ENCODE measurements around the gene HRH3.

HRH3 gene

DNA sequence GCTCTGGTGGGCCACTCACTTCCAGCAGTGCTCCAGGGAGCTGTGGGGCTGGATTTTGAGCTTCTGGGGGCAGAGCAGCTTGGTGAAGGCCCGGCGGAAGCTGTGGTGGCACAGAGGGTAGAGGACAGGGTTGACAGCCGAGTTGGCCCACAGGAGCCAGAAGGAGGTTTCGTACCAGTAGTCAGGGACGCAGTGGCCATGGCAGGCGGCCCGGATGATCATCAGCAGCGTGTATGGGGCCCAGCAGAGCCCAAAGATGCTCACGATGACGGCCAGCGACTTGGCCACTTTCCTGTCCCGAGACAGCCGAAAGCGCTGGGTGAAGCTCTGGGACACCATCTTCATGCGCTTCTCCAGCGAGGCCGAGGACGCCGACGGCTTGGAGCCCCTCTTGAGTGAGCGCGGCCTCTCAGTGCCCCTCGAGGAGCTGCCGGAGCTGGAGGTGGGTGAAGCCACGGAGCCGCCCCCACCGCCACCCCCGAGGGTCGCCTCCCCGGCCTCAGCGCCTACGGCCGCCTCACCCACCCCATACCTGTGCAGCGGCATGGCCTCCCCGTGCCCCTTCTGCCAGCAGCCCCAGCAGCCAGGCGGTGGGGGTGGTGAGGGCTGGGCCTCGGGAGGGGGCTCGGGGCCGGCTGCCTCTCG lies 4.0 kb downstream of the HRH3 start:
- DNase-seq (ENCODE audit: low read depth in 2 of 2), result no peak

GRCh38 chr20:62215020-62215990 lies 4.8 kb downstream of the HRH3 start:
- DNase-seq (ENCODE audit: low read depth in 2 of 2), result no peak

GRCh38 chr20:62214067-62214466 lies 6.0 kb downstream of the HRH3 start:
- no peak for DNase-seq (ENCODE audit: low read depth in 2 of 2)

DNA sequence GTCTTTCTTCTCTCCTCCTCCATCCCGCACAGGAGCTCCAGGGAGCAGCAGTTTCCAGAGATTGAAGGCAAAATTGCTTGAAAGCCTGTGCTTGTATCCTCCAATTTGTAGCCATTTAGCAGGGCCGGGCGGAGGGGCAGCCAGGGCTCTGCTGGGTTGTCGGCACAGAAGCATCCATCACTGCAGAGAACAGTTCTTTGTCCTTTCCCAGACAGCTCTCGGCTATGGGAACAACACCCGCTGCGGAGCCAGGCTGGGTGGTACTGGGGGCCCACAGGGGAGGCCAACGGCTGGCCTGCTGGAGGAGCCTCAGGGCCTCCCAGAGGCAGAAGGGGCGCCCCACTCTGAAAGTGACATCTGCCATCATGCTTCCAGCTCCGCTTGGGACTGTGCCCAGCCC lies 7.8 kb downstream of the HRH3 start:
- no peak for DNase-seq (ENCODE audit: low read depth in 2 of 2)

DNA sequence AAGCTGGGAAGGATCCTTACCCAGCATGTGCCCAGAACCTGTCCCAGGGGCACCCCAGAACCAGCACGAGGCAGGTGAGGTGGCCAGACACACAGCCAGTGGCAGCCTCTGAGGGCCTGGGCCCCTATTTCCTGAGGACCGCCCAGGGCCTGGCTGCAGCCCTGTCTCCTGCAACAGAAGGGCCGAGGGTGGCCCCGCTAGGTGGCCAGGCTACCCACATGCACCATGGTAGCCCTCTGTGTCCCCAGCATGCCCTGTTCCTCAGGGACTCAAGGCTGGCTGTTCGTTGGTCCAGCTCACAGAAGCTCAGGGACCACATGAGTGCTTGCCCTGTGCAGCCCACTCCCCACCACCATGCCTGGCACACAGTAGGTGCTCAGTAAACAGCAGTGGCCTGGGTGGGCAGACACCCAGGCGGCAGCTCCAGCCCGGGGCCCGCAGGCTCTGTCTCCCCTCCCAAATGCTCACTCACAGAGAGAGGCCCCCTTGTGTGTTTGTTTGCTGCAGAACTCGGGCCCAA lies 8.2 kb downstream of the HRH3 start:
- DNase-seq (ENCODE audit: low read depth in 2 of 2), result no peak

DNA sequence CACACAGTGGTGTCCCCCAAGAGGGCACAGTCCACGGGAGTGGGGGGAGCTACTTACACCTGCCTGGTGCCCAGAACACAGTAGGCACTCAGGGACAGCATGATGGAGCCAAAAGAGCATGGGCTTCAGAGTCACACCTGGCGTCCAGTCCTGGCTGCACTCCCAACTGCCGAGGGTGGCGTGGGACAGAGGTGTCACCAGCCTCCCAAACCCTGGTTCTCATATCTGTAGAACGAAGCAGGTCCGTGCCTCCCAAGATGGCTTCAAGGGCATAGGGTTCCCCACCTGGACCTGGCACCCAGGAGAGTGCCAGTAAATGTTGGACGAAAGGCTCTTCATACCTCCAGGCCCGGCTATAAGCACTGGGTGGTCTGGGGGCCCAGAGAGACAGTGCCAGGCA lies 8.9 kb downstream of the HRH3 start:
- DNase-seq (ENCODE audit: low read depth in 2 of 2), result no peak

- no peak for DNase-seq (ENCODE audit: low read depth in 2 of 2)
These were observed 9.6 kb downstream of the HRH3 start for GRCh38 chr20:62210496-62210855.

- no peak for DNase-seq (ENCODE audit: low read depth in 2 of 2)
These were observed 10.1 kb downstream of the HRH3 start for GRCh38 chr20:62209850-62210495.

DNA sequence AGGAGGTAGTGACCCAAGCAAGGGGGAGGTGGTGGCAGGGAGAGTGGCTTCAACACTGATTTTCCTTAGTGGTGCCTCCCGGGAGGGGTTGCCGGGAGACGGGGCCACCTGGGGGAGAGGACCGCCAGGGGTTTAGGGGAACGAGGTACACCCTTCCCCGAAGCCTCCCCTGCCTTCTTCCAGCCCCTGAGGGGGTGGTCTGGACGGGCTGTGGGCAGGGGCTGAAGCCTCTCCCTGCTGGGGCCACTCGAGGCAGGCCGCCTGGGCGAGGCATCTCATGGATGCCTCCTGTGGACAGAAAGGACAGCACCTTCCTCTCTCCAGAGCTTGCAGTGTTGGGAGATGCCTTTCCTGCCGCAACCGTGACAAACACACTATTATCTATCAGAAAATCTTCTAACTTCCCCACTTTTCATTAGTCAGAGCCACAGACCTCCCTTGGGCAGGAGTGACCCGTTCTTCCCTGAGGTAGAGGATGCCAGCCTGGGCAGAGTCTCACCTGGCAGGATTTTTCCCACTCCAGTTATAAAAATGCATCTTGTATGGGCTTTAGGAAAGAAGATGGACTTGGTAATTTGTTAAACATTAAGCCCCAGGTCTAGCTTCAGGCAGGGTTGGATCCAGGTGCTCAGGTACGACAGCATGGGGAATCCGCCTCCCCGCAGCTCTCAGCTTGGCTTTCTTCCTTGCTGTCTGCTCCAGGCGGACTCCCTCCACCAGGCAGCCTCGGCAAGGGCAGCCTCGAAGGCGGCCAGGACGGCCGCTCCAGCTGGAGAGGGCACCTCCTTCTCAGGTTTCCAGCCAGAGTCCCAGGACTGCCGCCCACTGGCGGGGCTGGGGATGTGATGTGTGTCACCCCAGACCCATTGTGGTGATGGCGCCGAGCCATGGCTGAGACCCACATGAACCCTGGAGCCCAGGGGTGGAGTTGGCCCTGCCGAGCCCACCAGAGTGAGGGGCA lies 11.0 kb downstream of the HRH3 start:
- no peak for DNase-seq (ENCODE audit: low read depth in 2 of 2)

DNA sequence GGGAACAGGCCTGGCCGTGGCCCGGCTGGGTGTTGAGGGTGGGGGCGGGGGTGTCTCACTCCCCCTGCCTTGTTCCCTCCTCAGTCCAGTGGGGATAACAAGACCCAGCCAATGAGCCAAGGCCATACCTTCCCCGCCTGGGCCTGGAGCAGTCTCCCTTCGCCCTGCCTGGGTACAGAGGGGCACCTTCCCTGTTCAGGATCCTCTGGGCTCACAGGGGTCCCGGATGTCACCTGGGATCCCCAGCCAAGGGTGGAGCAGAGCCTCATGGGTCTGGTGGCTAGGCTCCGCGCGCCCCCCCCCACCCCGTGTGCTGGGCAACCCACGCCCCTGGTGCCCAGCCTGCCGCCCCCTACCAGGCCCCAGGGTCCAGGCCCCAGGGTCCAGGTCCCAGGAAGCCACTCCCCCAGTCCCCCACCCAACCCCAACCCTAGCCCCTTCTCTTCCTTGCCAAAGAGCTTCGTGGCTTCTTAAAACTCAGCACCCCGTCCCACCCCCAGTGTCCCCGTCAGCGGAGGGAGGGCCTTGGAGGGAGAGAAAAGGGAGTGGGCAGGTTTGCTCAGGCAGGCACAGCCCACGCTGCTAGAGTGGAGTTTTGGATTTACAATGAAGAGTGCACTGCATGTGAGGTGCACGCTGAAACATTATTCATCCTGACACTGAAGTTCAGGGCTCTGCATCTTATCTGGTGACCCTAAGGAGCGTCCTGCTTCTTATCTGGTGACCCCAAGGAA lies 11.8 kb downstream of the HRH3 start:
- DNase-seq (ENCODE audit: low read depth in 2 of 2), result no peak

- DNase-seq (ENCODE audit: low read depth in 2 of 2), result no peak
These were observed 13.7 kb downstream of the HRH3 start for GRCh38 chr20:62206388-62206775.

- DNase-seq (ENCODE audit: low read depth in 2 of 2), result no peak
These were observed 14.3 kb downstream of the HRH3 start for GRCh38 chr20:62205618-62206387.

DNA sequence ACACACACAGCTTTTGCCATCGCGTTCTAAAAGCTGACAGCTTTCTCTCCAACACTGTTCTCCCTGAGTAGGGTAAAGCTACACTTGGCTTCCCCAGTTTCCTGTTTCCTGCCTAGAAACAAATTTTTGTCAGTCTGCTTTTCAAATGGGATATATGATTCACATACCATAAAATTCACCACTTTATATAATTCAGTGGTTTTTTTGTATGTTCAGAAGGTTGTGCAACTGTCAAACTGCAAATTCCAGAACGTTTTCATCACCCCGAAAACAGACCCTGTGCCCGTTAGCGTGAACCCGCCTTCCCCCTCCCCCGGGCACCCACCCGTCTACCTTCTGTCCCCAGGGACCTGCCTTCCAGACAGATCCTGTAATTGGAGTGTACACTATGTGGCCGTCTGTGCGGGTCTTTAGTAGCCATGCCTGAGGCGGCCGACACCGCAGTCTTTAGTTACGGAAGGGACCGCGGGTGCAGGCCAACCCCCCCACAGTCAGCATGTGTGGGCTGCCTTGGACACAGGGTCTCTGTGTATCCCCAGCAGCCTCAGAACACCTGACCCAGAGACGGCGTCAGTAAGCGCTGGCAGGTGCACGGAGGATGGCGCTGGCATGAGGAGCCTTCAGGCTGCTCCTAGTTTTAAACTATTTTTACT lies 16.6 kb downstream of the HRH3 start:
- DNase-seq (ENCODE audit: low read depth in 2 of 2), result no peak

DNA sequence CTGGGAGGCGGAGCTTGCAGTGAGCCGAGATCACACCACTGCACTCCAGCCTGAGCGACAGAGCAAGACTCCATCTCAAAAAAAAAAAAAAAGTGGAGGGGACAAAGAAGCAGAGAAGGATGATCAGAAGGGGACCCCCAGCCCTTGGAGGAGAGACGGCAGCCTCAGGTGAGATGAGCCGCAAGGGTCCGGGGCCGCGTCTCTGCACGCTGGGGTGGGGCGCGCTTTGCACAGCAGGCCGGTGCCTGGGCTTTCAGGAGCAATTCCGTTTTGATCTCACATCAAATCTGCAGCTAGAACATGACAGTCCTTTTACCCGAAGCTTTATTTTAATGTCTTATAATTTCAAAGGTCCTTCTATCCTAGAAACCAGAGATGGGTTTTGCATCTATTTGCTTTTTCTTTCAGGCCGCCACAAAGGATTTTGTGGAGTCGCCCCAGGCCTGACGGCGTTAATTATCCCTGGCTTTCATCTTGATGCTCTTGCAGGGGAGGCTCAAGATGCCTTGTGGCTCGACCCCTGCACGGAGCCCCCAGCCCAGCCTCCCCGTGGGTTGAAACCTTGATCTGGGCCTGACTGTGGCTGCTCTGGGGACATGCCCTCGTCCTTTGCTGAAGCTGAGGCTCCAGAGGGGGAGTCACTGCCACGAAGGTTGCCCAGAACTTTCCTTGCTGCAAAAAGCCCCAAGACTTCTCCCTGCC lies 17.3 kb downstream of the HRH3 start:
- DNase-seq (ENCODE audit: low read depth in 2 of 2), result no peak

- DNase-seq (ENCODE audit: low read depth in 2 of 2), result no peak
These were observed 18.0 kb downstream of the HRH3 start for GRCh38 chr20:62202083-62202395.

- DNase-seq (ENCODE audit: low read depth in 2 of 2), result no peak
These were observed 18.6 kb downstream of the HRH3 start for GRCh38 chr20:62201173-62202082.

DNA sequence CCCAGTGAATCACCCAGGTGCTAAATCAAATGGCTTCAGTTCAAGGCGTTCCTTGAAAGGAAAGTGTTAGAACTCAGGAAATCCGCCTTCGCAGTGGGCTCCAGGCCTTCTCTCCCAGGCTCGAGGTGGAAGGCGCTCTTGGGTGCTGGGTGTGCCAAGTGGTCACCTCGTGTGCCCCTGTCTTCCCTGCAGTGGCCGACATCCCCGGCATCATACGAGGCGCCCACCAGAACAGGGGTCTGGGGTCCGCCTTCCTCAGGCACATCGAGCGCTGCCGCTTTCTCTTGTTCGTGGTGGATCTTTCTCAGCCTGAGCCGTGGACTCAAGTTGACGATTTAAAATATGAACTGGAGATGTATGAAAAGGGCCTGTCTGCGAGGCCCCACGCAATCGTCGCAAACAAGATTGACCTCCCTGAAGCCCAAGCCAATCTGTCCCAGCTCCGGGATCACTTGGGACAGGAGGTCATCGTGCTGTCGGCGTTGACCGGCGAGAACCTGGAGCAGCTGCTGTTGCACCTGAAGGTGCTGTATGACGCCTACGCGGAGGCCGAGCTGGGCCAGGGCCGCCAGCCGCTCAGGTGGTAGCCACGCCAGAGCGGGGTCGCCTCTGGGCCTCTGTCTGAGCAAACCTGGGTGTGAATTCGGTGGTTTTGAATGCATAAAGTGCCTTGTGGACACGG lies 19.4 kb downstream of the HRH3 start:
- DNase-seq (ENCODE audit: low read depth in 2 of 2), result no peak
